Vagina (tissue), 2 donors: ENCODE measurements around the gene RAMP1. TPM values are rescaled to one million over a fixed set of nuclear protein-coding genes. Genes with fewer than 3 reads are reported as not detected.
"Not testable (repeated sequence)": the region's sequence is repeated elsewhere in the genome, so short reads cannot be mapped to it uniquely, and the experiment has no call there.

Experiments
- DNase-seq, 2 donors: peaks; one replicate each; pipeline ENCODE4 v3.0.0-alpha.2; 2017; ENCODE audit errors: extremely low spot score in 2 of 2
- H3K27ac ChIP-seq: fragments of 200-600 bp; sonication (generic); one replicate; pipeline ENCODE4 v1.5.1; 2019
- H3K27me3 ChIP-seq: fragments of 200-600 bp; sonication (generic); one replicate; pipeline ENCODE4 v1.5.1; 2019
- H3K36me3 ChIP-seq, 2 donors: fragments of 200-600 bp; sonication (generic); one replicate each; pipeline ENCODE4 v1.5.1; 2017 to 2019
- H3K4me1 ChIP-seq: fragments of 200-600 bp; sonication (generic); one replicate; pipeline ENCODE4 v1.5.1; 2019
- H3K4me3 ChIP-seq, 2 donors: fragments of 200-600 bp; sonication (generic); 1 replicate in 1 of 2; 2 replicates in 1 of 2; pipeline ENCODE4 v1.5.1; 2016 to 2019
- H3K9me3 ChIP-seq: fragments of 200-600 bp; sonication (generic); one replicate; pipeline ENCODE4 v1.5.1; 2019
- CTCF ChIP-seq, 3 experiments: fragments of 450-650 bp in 2 of 3; fragments of 200-600 bp in 1 of 3; sonication (generic) in 1 of 3; IDR thresholded peaks; one replicate each; pipeline ENCODE4 v1.5.1; 2017 to 2019; ENCODE audit warnings: antibody characterized with exemption in 3 of 3, mild to moderate bottlenecking in 2 of 3, moderate library complexity in 2 of 3
- POLR2A ChIP-seq, 2 donors: fragments of 450-650 bp; IDR thresholded peaks; one replicate each; pipeline ENCODE4 v1.6.1; 2017; ENCODE audit warnings: antibody characterized with exemption in 2 of 2, mild to moderate bottlenecking in 2 of 2, moderate library complexity in 2 of 2
- POLR2AphosphoS5 ChIP-seq, 2 donors: sonication (generic); formaldehyde crosslinking; IDR thresholded peaks; one replicate each; pipeline ENCODE4 v1.9.0; 2017; ENCODE audit warnings: antibody characterized with exemption in 2 of 2, mild to moderate bottlenecking in 2 of 2, low read depth in 1 of 2; ENCODE audit not compliant: insufficient read depth in 1 of 2
- intact Hi-C: fragments of 100-400 bp; cut with DNase I; formaldehyde crosslinking; loops from one replicate; pipeline ENCODE4 v1.15.1; 2023
- total RNA-seq: library from RNA; depleted of rRNA; stranded (reverse); fragments of >200 nt; gene quantifications from one replicate; pipeline ENCODE4 v1.2.3, GENCODE V29; 2016

Gene RAMP1
- total RNA-seq, 1 donor from 2014 or later, result 120 TPM

- no peak for DNase-seq
- intact Hi-C loops, result no loop called here
Observed at GRCh38 chr2:237833546-237833945, 25.9 kb upstream of the RAMP1 start.

GRCh38 chr2:237835372-237835771 is 24.1 kb upstream of the RAMP1 start:
- no peaks in the 10 kb centered on the region for H3K4me1 ChIP-seq
- TF ChIP-seq POLR2AphosphoS5 (IDR thresholded peaks at IDR 0.05; ENCODE audit: insufficient read depth in 1 of 2, low read depth in 1 of 2) (no peak), CTCF (IDR thresholded peaks at IDR 0.05) (no peak), POLR2A (IDR thresholded peaks at IDR 0.05) (no peak)
- no peaks in the 10 kb centered on the region for H3K36me3 ChIP-seq
- no peaks in the 10 kb centered on the region for H3K9me3 ChIP-seq
- no peak overlapping the region for H3K4me3 ChIP-seq
- intact Hi-C loops, result no loop called here
- H3K27me3 ChIP-seq, result no peaks in the 10 kb centered on the region
- H3K27ac ChIP-seq, result no peak overlapping the region
- DNase-seq, result no peak

More at GRCh38 chr2:237833546-237833945, 25.9 kb upstream of the RAMP1 start:
- Histone ChIP-seq H3K36me3 (no peaks in the 10 kb centered on the region), H3K4me3 (no peak overlapping the region), H3K27me3 (no peaks in the 10 kb centered on the region), H3K9me3 (no peaks in the 10 kb centered on the region), H3K27ac (no peak overlapping the region), H3K4me1 (no peaks in the 10 kb centered on the region)
- TF ChIP-seq POLR2AphosphoS5 (IDR thresholded peaks at IDR 0.05; ENCODE audit: insufficient read depth in 1 of 2, low read depth in 1 of 2), result no peak
- TF ChIP-seq POLR2A (IDR thresholded peaks at IDR 0.05), result no peak
- TF ChIP-seq CTCF (IDR thresholded peaks at IDR 0.05), result no peak

GRCh38 chr2:237841051-237841450 is 18.4 kb upstream of the RAMP1 start:
- no peaks in the 10 kb centered on the region for H3K36me3 ChIP-seq
- intact Hi-C loops, result no loop called here
- no peak overlapping the region for H3K4me3 ChIP-seq
- DNase-seq, result no peak
- no peak overlapping the region for H3K27ac ChIP-seq
- H3K4me1 ChIP-seq, result no peaks in the 10 kb centered on the region
- no peaks in the 10 kb centered on the region for H3K9me3 ChIP-seq
- TF ChIP-seq POLR2A (IDR thresholded peaks at IDR 0.05), result no peak
- TF ChIP-seq POLR2AphosphoS5 (IDR thresholded peaks at IDR 0.05; ENCODE audit: insufficient read depth in 1 of 2, low read depth in 1 of 2), result no peak
- TF ChIP-seq CTCF (IDR thresholded peaks at IDR 0.05), result no peak
- H3K27me3 ChIP-seq, result no peaks in the 10 kb centered on the region

- intact Hi-C loops, H3K27ac ChIP-seq, H3K27me3 ChIP-seq, H3K4me3 ChIP-seq, H3K4me1 ChIP-seq, DNase-seq, H3K36me3 ChIP-seq, H3K9me3 ChIP-seq: not testable (repeated sequence)
Observed at GRCh38 chr2:237848940-237849339, 10.5 kb upstream of the RAMP1 start.

GRCh38 chr2:237854295-237854694 is 5.1 kb upstream of the RAMP1 start:
- Histone ChIP-seq H3K36me3 (no peaks in the 10 kb centered on the region), H3K27me3 (no peaks in the 10 kb centered on the region), H3K4me3 (no peak overlapping the region), H3K27ac (no peak overlapping the region), H3K4me1 (peaks cover 9% of the 10 kb centered on the region), H3K9me3 (no peaks in the 10 kb centered on the region)
- intact Hi-C loops, result no loop called here
- DNase-seq, result no peak
- no peak for TF ChIP-seq POLR2A (IDR thresholded peaks at IDR 0.05)
- TF ChIP-seq POLR2AphosphoS5 (IDR thresholded peaks at IDR 0.05; ENCODE audit: insufficient read depth in 1 of 2, low read depth in 1 of 2), result no peak
- no peak for TF ChIP-seq CTCF (IDR thresholded peaks at IDR 0.05)

GRCh38 chr2:237857791-237858190 is 1.6 kb upstream of the RAMP1 start:
- H3K27ac ChIP-seq, result no peak overlapping the region
- no peak overlapping the region for H3K4me3 ChIP-seq
- TF ChIP-seq POLR2A (IDR thresholded peaks at IDR 0.05) (no peak), POLR2AphosphoS5 (IDR thresholded peaks at IDR 0.05; ENCODE audit: insufficient read depth in 1 of 2, low read depth in 1 of 2) (no peak), CTCF (IDR thresholded peaks at IDR 0.05) (no peak)
- H3K9me3 ChIP-seq, result no peaks in the 10 kb centered on the region
- no peak for DNase-seq
- H3K4me1 ChIP-seq, result peaks cover 23% of the 10 kb centered on the region
- H3K36me3 ChIP-seq, result no peaks in the 10 kb centered on the region
- intact Hi-C loops, result loop anchor here (2.0 kb wide), 1 partner anchor 65 kb away; no protein-coding TSS in a partner anchor
- H3K27me3 ChIP-seq, result no peaks in the 10 kb centered on the region
